ENCODE measurements around the gene VTI1A. TPM values are rescaled to one million over a fixed set of nuclear protein-coding genes. Genes with fewer than 3 reads are reported as not detected.

Gene VTI1A
- total and polyA plus RNA-seq, 2 of the 13 experiments (the other 11 are each of a cell fraction or from before 2014, with no cell fraction given): 11.7 to 32.7 TPM

DNA sequence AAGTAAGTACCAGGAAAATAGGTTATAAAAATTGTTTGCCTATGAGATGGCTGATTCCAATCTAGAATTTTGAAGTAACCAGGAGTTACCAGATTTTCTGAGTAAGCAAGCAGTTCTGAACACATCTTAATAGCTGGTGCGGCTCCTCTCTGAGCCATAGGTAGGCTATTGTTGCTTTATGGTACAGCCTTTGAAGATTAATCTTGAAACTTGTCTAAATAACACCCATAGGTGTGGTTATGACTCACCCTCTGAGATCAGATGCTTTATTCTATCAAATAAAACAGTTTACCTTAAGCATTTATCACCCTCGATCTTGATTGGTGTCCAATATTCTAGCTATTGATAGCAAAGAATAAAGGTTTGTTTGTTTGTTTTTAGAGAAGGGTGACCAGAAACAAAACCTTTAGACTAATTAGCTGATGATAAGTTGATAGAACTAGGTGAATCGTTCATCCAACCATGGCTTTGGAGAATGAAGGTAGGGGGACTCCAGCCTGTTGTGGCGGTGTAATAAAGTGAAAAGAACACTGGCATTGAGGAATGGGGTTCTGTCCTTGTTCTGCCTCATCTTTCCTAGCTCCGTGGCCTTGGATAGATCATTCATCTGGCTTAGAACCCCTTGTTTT, 72.2 kb downstream of the VTI1A start:
- Histone ChIP-seq H3K4me3 (replicated peaks in 1 of 3; ENCODE audit: insufficient read depth in 1 of 3, low read depth in 2 of 3, low read length in 3 of 3) (no peak overlapping the region), H2AFZ (ENCODE audit: low read length) (no peak overlapping the region), H3K9ac (ENCODE audit: insufficient read depth, low read depth, low read length) (no peak overlapping the region), H4K20me1 (ENCODE audit: insufficient read depth, low read length) (no peaks in the 10 kb centered on the region), H3K27ac (ENCODE audit: extremely low read length, insufficient read depth, low read length) (no peak overlapping the region), H3K27me3 (ENCODE audit: control insufficient read depth in 1 of 2, insufficient read depth in 2 of 2, low read length in 2 of 2) (no peaks in the 10 kb centered on the region), H3K4me2 (ENCODE audit: low read depth, low read length) (no peak overlapping the region), H3K36me3 (replicated peaks in 1 of 2; ENCODE audit: control insufficient read depth in 1 of 2, insufficient read depth in 2 of 2, low read length in 2 of 2) (no peaks in the 10 kb centered on the region), H3K9me3 (ENCODE audit: low read length) (no peaks in the 10 kb centered on the region), H3K79me2 (ENCODE audit: insufficient read depth, low read length) (no peaks in the 10 kb centered on the region), H3K4me1 (ENCODE audit: insufficient read depth, low read length) (no peaks in the 10 kb centered on the region)
- CTCF ChIA-PET (ENCODE audit: low intra/inter-chr PET ratio, low total read pairs): no interaction called here
- in situ Hi-C loops (cut with HindIII; ENCODE audit: extremely low pct_ligation_motif_present, low pct_unique_long_range_greater_than_20kb) (no loop called here), intact Hi-C loops (cut with micrococcal nuclease; ENCODE audit: unreplicated experiment) (no loop called here)
- DNase-seq (ENCODE audit: low spot score) (no peak), FAIRE-seq (no peak), ATAC-seq (no peak)
- 94% methylated on average over 5 of the region's 5 CpGs for WGBS (ENCODE audit: low lambda C conversion rate)
- TF ChIP-seq ZNF747 (CRISPR knock-in tag; IDR thresholded peaks at IDR 0.05; ENCODE audit: borderline replicate concordance): no peak
- TF ChIP-seq, protein P1, sequence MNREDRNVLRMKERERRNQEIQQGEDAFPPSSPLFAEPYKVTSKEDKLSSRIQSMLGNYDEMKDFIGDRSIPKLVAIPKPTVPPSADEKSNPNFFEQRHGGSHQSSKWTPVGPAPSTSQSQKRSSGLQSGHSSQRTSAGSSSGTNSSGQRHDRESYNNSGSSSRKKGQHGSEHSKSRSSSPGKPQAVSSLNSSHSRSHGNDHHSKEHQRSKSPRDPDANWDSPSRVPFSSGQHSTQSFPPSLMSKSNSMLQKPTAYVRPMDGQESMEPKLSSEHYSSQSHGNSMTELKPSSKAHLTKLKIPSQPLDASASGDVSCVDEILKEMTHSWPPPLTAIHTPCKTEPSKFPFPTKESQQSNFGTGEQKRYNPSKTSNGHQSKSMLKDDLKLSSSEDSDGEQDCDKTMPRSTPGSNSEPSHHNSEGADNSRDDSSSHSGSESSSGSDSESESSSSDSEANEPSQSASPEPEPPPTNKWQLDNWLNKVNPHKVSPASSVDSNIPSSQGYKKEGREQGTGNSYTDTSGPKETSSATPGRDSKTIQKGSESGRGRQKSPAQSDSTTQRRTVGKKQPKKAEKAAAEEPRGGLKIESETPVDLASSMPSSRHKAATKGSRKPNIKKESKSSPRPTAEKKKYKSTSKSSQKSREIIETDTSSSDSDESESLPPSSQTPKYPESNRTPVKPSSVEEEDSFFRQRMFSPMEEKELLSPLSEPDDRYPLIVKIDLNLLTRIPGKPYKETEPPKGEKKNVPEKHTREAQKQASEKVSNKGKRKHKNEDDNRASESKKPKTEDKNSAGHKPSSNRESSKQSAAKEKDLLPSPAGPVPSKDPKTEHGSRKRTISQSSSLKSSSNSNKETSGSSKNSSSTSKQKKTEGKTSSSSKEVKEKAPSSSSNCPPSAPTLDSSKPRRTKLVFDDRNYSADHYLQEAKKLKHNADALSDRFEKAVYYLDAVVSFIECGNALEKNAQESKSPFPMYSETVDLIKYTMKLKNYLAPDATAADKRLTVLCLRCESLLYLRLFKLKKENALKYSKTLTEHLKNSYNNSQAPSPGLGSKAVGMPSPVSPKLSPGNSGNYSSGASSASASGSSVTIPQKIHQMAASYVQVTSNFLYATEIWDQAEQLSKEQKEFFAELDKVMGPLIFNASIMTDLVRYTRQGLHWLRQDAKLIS (CRISPR knock-in tag; IDR thresholded peaks at IDR 0.05): no peak
- TF ChIP-seq, protein P2, sequence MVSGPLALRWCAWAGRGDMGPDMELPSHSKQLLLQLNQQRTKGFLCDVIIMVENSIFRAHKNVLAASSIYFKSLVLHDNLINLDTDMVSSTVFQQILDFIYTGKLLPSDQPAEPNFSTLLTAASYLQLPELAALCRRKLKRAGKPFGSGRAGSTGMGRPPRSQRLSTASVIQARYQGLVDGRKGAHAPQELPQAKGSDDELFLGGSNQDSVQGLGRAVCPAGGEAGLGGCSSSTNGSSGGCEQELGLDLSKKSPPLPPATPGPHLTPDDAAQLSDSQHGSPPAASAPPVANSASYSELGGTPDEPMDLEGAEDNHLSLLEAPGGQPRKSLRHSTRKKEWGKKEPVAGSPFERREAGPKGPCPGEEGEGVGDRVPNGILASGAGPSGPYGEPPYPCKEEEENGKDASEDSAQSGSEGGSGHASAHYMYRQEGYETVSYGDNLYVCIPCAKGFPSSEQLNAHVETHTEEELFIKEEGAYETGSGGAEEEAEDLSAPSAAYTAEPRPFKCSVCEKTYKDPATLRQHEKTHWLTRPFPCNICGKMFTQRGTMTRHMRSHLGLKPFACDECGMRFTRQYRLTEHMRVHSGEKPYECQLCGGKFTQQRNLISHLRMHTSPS (CRISPR knock-in tag; IDR thresholded peaks at IDR 0.05; ENCODE audit: low read depth): no peak
- TF ChIP-seq CAMTA2 (CRISPR knock-in tag; IDR thresholded peaks at IDR 0.05; ENCODE audit: borderline replicate concordance): no peak
- TF ChIP-seq CC2D1A (CRISPR knock-in tag; IDR thresholded peaks at IDR 0.05): no peak
- BruUV-seq (replicated peaks): no TSS peak
- POLR2A ChIA-PET: no interaction called here

Data from HepG2 (cell line).